ENCODE measurements around the gene MYL10. TPM values are rescaled to one million over a fixed set of nuclear protein-coding genes. Genes with fewer than 3 reads are reported as not detected.

Gene MYL10
- total and polyA plus RNA-seq, 2 experiments from 2014 or later, result 0.23 to 1.2 TPM

- 70% methylated on average over 2 of the region's 2 CpGs for WGBS (ENCODE audit: low lambda C conversion rate, missing lambda C conversion rate)
- no peaks in the 10 kb centered on the region for H3K27me3 ChIP-seq
- TF ChIP-seq EZH2 (IDR thresholded peaks at IDR 0.05; ENCODE audit: borderline replicate concordance) (no peak), CTCF (IDR thresholded peaks at IDR 0.05; ENCODE audit: poor library complexity) (no peak), EZH2phosphoT487 (IDR thresholded peaks at IDR 0.05; ENCODE audit: low read depth, severe bottlenecking, unreplicated experiment) (no peak)
These were observed 30.6 kb upstream of the MYL10 start for GRCh38 chr7:101659706-101660105.

GRCh38 chr7:101657171-101657570 lies 28.1 kb upstream of the MYL10 start:
- H3K27ac ChIP-seq, result no peak overlapping the region
- DNase-seq (ENCODE audit: low spot score), result no peak
- no peaks in the 10 kb centered on the region for H3K9me3 ChIP-seq (ENCODE audit: low read depth)
- no peak overlapping the region for H3K4me3 ChIP-seq
- WGBS (ENCODE audit: low lambda C conversion rate, missing lambda C conversion rate), result 67% methylated on average over 5 of the region's 5 CpGs
- TF ChIP-seq EZH2phosphoT487 (IDR thresholded peaks at IDR 0.05; ENCODE audit: low read depth, severe bottlenecking, unreplicated experiment), result no peak
- no peak for TF ChIP-seq EZH2 (IDR thresholded peaks at IDR 0.05; ENCODE audit: borderline replicate concordance)
- TF ChIP-seq CTCF (IDR thresholded peaks at IDR 0.05; ENCODE audit: poor library complexity), result no peak
- no peaks in the 10 kb centered on the region for H3K9me2 ChIP-seq (replicated peaks; ENCODE audit: insufficient read depth)
- no peaks in the 10 kb centered on the region for H3K79me2 ChIP-seq
- H3K27me3 ChIP-seq, result no peaks in the 10 kb centered on the region
- no peaks in the 10 kb centered on the region for H3K36me3 ChIP-seq (replicated peaks; ENCODE audit: insufficient read depth, low read depth)
- no peaks in the 10 kb centered on the region for H3K4me1 ChIP-seq (ENCODE audit: insufficient read depth)
- H2AFZ ChIP-seq, result no peak overlapping the region
- H3K4me2 ChIP-seq, result no peak overlapping the region
- no peaks in the 10 kb centered on the region for H4K20me1 ChIP-seq (ENCODE audit: insufficient read depth, poor library complexity, severe bottlenecking)

More at GRCh38 chr7:101659706-101660105, 30.6 kb upstream of the MYL10 start:
- Histone ChIP-seq H3K9me2 (replicated peaks; ENCODE audit: insufficient read depth) (no peaks in the 10 kb centered on the region), H3K36me3 (replicated peaks; ENCODE audit: insufficient read depth, low read depth) (no peaks in the 10 kb centered on the region), H4K20me1 (ENCODE audit: insufficient read depth, poor library complexity, severe bottlenecking) (no peaks in the 10 kb centered on the region), H3K9me3 (ENCODE audit: low read depth) (no peaks in the 10 kb centered on the region), H3K27ac (no peak overlapping the region), H3K79me2 (no peaks in the 10 kb centered on the region), H2AFZ (no peak overlapping the region), H3K4me3 (no peak overlapping the region), H3K4me2 (no peak overlapping the region), H3K4me1 (ENCODE audit: insufficient read depth) (no peaks in the 10 kb centered on the region)
- DNase-seq (ENCODE audit: low spot score), result no peak

- TF ChIP-seq CTCF (IDR thresholded peaks at IDR 0.05; ENCODE audit: poor library complexity) (no peak), EZH2phosphoT487 (IDR thresholded peaks at IDR 0.05; ENCODE audit: low read depth, severe bottlenecking, unreplicated experiment) (no peak), EZH2 (IDR thresholded peaks at IDR 0.05; ENCODE audit: borderline replicate concordance) (no peak)
- no peak overlapping the region for H3K4me2 ChIP-seq
- no peak overlapping the region for H3K4me3 ChIP-seq
- H3K4me1 ChIP-seq (ENCODE audit: insufficient read depth), result no peaks in the 10 kb centered on the region
- no peaks in the 10 kb centered on the region for H3K9me3 ChIP-seq (ENCODE audit: low read depth)
- H3K27ac ChIP-seq, result no peak overlapping the region
- WGBS (ENCODE audit: low lambda C conversion rate, missing lambda C conversion rate), result 74% methylated on average over 4 of the region's 4 CpGs
- no peaks in the 10 kb centered on the region for H3K36me3 ChIP-seq (replicated peaks; ENCODE audit: insufficient read depth, low read depth)
- no peaks in the 10 kb centered on the region for H3K79me2 ChIP-seq
- H3K27me3 ChIP-seq, result no peaks in the 10 kb centered on the region
- H4K20me1 ChIP-seq (ENCODE audit: insufficient read depth, poor library complexity, severe bottlenecking), result no peaks in the 10 kb centered on the region
- H2AFZ ChIP-seq, result no peak overlapping the region
- no peak for DNase-seq (ENCODE audit: low spot score)
- no peaks in the 10 kb centered on the region for H3K9me2 ChIP-seq (replicated peaks; ENCODE audit: insufficient read depth)
These were observed 22.0 kb upstream of the MYL10 start for GRCh38 chr7:101651112-101651511.
